AG09309 (cell line): ENCODE measurements around the gene FAM124A.
A peak's percentile ranks its signal among the peaks of the same experiment; 100 is the strongest.

Source experiments
- DNase-seq: peaks from one replicate; pipeline ENCODE4 v3.0.0-alpha.2; 2010; ENCODE audit warnings: low read depth
- H3K4me3 ChIP-seq: 2 replicates; pipeline ENCODE4 v1.5.1; 2011; ENCODE audit warnings: mild to moderate bottlenecking, low read depth, low read length, moderate library complexity; ENCODE audit not compliant: control insufficient read depth
- TF ChIP-seq, protein P1 (sequence below): IDR thresholded peaks from 2 replicates; pipeline ENCODE4 v1.5.1; 2011; ENCODE audit warnings: mild to moderate bottlenecking, low read depth, low read length, inconsistent platforms; ENCODE audit not compliant: insufficient read depth, control insufficient read depth; ENCODE audit errors: missing control alignments

FAM124A gene

DNA sequence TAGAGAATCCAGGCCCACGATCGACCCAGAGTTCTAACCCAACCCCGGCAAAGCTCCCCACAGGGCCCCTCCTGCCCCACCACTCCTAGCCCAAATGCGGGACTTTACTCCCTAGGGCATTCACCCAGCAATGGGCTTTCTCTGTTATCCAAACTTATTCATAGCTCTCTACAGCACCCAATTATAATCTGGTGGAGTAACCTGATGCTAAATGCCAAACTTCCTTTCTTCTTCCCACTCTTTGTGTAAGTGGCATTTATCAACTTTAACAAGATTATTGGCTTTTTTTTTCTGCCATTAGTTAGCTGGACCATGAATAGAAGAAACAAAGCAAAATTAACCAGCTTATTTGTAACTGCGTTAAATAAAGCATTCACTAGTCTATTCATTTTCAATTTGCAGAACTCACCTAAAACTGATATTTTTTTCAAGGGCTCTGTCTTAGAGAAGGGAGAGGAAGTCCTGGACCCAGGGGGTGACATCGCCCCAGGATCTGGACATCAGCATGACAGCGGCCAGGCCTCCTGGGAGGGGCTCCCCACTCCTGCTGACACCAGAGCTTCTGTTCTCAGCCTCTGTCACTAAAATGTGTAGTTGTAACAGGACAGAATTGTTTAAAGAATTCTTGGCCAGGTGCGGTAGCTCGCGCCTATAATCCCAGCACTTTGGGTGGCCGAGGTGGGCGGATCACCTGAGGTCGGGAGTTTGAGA lies 1.5 kb downstream of the FAM124A start:
- TF ChIP-seq, protein P1, sequence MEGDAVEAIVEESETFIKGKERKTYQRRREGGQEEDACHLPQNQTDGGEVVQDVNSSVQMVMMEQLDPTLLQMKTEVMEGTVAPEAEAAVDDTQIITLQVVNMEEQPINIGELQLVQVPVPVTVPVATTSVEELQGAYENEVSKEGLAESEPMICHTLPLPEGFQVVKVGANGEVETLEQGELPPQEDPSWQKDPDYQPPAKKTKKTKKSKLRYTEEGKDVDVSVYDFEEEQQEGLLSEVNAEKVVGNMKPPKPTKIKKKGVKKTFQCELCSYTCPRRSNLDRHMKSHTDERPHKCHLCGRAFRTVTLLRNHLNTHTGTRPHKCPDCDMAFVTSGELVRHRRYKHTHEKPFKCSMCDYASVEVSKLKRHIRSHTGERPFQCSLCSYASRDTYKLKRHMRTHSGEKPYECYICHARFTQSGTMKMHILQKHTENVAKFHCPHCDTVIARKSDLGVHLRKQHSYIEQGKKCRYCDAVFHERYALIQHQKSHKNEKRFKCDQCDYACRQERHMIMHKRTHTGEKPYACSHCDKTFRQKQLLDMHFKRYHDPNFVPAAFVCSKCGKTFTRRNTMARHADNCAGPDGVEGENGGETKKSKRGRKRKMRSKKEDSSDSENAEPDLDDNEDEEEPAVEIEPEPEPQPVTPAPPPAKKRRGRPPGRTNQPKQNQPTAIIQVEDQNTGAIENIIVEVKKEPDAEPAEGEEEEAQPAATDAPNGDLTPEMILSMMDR = no peak
- H3K4me3 ChIP-seq = no peak overlapping the region
- no peak for DNase-seq

DNA sequence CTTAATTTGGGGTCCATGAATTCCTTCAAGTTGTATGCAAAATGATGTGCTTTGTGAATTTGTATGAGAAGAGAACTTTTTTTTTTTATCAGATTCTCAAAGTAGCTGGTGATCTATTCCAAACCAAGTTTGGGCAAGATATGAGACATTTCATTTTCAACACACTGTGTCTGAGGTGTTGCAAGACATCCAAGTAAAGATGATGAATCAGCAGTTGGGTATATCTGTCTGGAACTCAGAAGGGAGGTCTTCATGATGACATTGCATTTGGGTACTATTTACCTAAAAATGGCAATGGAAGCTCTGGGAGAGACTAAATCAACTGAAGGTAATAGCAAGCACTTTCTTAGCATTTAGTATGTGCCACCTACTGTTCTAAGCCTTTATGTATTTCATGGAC lies 2.8 kb downstream of the FAM124A start:
- TF ChIP-seq, protein P1 = no peak
- no peak for DNase-seq
- H3K4me3 ChIP-seq = no peak overlapping the region

DNA sequence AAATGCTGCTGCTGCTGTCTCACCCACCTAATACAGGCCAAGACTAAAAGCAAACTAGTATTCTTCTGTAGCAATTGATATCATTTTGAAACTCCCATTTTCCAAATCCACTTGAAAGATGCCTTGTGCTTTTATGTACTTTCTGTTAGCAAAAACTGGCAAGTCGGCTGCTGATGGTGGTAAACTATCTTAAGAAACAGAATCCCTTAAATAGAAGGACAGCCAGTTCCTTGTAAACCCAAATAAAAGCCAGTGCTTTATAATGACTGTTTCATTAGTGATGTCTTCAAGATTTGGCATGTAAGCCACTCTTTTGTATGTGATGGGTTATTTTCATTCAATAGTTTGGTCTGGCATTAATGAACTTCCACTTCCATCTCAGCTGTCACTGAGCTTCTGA lies 5.2 kb downstream of the FAM124A start:
- H3K4me3 ChIP-seq = no peak overlapping the region
- DNase-seq = no peak
- TF ChIP-seq, protein P1 = no peak

DNA sequence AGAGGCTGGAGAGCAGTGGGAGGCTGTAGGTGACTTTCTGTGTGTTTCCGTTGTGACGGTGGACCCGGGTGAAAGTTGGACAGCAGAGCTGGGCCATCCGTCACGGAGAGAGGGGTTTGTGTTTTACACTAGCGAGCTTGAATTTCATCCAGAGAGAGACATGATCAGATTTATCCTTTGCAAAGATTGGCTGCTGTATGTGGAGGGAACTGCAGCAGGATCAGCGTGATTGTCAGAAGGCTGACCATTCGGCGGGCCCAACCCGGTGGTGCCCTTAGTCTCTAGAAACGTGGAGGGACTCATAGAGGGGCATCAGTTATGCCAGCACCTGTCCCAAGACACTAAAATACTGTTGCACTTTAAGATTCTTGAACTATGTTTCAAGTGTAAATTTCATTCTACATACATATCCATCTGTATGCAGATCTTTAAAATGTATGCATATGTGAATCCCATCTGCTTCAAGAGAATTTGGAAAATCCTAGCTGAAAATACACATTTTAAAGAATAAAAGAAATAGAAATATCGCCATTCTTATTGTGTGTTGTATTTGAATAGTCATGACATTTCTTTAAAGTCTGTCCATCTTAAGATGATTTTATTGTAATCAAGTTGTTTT lies 7.0 kb downstream of the FAM124A start:
- TF ChIP-seq, protein P1 = no peak
- no peak for DNase-seq
- H3K4me3 ChIP-seq = no peak overlapping the region

DNA sequence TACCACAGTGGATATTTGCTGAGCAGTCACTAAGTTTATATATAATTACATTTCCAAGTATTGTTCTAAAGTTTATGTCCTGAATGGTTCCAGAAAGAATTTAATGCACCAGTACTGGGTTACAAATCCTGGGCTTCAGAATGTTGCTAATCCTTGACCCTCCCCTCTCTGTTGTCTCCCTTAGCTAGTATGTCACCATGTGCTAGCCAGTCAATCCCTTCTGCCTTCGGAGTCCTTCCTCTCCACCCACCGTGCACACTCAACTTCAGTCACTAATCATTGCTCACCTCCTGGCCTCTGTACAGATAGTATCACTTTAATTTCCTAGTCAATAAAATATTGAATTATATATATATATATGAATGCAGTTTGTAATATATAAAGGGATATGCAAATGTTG lies 7.5 kb downstream of the FAM124A start:
- no peak for DNase-seq
- TF ChIP-seq, protein P1 = no peak
- H3K4me3 ChIP-seq = no peak overlapping the region

DNA sequence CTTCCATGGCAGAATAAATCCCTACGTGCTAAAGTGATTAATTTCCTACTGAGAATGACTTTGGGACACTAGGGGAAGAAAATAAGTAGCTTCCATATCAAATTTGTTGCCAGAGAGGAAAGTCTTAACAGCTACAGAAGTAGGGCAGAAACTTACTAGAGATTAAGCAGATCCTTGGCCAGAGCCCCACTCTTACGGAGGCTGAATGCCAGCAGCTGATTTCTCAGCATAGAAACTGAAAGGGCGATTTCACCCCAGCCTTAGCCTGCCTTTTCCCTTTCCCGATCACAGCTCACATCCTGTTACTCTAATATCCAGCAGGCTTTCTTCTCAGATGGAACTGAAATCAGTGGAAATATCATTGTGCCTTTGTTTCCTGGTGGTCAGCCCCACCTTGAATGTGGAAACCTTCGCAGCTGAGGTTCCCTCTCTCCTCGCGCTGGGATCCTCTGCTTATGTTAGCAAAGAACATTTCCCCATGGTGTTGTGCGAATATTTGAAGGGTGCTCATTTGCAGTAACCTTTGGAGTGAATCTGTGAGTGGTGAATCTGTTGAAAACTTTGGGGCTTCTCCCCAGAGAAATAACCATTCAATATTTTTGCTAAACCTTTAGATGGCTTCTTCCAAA lies 8.4 kb downstream of the FAM124A start:
- DNase-seq = peak; percentile 5
- TF ChIP-seq, protein P1 = no peak
- H3K4me3 ChIP-seq = no peak overlapping the region
